Measurements from ENCODE around the gene COTL1.

- TF ChIP-seq CTCF (IDR thresholded peaks at IDR 0.05): no peak
- TF ChIP-seq EP300 (IDR thresholded peaks at IDR 0.05): no peak
These were observed 51.2 kb downstream of the COTL1 start for GRCh38 chr16:84566545-84567257.

Data from ovary (tissue), 3 donors.